Hematopoietic multipotent progenitor cell treated with erythropoietin and hydrocortisone succinate and interleukin-3 and kit ligand, for 17 days (in vitro differentiated cells): ENCODE results near the gene ANKRD23.
"Not testable (repeated sequence)": the region's sequence is repeated elsewhere in the genome, so short reads cannot be mapped to it uniquely, and the experiment has no call there.

ENCODE experiments used
- DNase-seq: peaks from one replicate; pipeline ENCODE4 v3.0.0-alpha.2; 2015; ENCODE audit warnings: low spot score

ANKRD23 gene

GRCh38 chr2:96798733-96799622 lies 44.8 kb downstream of the ANKRD23 start:
- DNase-seq, result no peak

DNA sequence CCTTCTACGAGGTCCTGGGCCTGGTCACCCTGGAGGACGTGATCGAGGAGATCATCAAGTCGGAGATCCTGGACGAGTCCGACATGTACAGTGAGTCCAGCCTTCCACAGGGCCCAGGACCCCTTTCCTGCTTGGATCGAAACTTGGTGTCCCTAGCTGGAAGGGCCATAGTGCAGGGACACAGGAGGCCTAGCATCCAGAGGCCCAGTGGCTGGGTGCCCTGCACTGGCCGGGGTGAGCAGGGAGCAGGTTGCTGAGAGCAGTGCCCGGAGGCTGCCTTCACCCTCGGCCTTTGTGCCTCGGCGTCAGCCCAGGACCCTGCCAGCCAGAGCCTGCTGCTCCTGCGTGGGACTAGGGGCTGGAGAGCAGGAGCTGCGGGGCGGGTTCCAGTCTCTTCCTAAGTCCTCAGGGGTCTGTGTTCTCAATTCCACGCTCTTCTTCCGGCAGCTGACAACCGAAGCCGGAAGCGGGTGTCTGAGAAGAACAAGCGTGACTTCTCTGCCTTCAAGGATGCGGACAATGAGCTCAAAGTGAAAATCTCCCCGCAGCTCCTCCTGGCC lies 46.7 kb downstream of the ANKRD23 start:
- no peak for DNase-seq

DNA sequence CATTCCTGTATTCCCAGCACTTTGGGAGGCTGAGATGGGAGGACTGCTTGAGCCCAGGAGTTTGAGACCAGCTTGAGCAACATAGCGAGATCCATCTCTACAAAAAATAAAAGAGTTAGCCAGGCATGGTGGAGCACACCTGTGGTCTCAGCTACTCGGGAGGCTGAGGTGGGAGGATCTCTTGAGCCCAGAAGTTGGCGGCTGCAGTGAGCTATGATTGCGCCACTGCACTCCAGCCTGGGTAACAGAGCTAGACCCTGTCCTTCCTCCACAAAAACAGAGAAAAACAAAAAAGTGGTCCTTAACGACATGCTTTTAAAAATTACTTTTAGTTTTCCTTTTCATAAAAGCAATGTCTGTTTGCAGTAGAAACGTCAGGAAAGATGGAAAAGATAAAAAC lies 47.3 kb downstream of the ANKRD23 start:
- not testable (repeated sequence) for DNase-seq

GRCh38 chr2:96795076-96795475 lies 48.7 kb downstream of the ANKRD23 start:
- DNase-seq, result no peak

DNA sequence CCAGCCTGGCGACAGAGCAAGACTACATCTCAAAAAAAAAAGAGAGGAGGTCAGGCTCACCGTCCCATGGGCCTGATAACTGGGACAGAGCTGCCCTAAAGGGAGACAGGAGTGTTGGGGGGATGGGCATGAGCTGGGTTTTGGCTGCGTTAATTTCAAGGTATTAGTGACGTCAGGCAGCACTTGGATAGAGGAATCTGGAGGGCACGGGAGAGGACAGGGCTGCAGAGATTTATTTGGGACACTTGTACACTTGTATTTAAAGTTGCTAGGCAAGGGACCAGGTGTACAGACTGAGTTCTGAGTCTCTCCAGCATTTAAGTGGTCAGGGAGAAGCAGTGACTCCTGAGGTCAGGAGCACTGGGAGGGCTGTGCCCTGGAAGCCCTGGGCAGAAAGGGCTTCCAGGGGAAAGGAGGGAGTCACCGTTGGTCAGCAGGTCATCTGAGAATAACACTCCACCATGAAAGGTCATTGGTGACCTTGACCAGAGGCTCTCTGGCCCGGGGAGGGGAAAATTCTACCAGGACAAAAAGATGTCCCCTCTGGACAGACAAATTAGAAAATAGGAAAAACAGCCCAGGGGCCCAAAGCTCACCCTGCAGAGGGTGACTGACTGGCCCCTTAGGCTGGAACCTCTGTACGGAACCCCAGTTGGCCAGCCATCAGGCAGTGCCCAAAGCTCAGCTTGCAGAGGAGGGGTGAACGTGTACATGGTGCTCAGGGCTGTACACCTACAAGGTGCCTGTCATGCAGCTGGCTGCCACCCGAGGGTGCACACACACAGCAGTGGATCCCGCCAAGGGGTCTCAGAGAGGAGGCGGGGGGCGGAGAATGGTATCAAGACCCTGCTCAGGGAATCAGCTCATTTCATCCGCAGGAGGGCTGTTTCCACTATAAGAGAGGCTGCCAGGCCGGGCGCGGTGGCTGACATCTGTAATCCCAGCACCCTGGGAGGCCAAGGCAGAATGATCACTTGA lies 50.8 kb downstream of the ANKRD23 start:
- DNase-seq, result no peak

DNA sequence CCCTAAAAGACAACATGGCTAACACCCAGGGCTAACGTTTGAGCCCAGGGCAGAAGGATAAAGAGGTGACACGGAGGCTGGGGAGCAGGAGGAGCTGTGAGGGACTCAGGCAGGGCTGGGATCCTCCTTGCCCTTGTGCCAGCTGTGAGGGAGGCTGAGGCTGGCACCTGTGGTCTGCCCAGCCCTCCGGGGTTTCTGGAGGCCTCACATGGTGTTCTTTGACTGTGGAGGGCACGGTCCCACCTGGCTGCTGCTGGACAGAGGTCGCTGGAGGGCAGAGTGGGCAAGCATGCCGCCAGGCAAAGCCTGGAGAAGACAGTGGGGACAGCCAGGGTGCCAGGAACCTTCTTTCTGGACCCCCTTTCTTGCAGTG lies 54.6 kb downstream of the ANKRD23 start:
- DNase-seq, result no peak

- no peak for DNase-seq
These were observed 55.2 kb downstream of the ANKRD23 start for GRCh38 chr2:96788442-96789244.
